HepG2 (cell line): ENCODE measurements around the gene DGUOK. TPM values are rescaled to one million over a fixed set of nuclear protein-coding genes. Genes with fewer than 3 reads are reported as not detected.

Source experiments
- ATAC-seq: fragments of 200-7000 bp; cut with Tn5 transposase; 3 replicates; pipeline ENCODE4 v1.9.1; 2020; ENCODE audit warnings: mild to moderate bottlenecking, moderate library complexity
- BruUV-seq: library from RNA; stranded (reverse); fragments of 400-500 nt; replicated peaks from 2 replicates; lab custom pipeline; 2021; lab: Mats Ljungman, UMichigan
- CTCF ChIA-PET: fragments of 300-600 bp; formaldehyde crosslinking; extraction: SDS; loops from one replicate; lab custom pipeline; 2021; ENCODE audit warnings: low total read pairs, inconsistent platforms, low intra/inter-chr PET ratio; lab: Yijun Ruan, JAX
- POLR2A ChIA-PET: fragments of 350-600 bp; sonication (Branson Sonifier 250); formaldehyde crosslinking; loops from one replicate; lab custom pipeline; 2020; ENCODE audit warnings: antibody characterized with exemption, inconsistent platforms; lab: Yijun Ruan, JAX
- DNase-seq: peaks from one replicate; pipeline ENCODE4 v3.0.0-alpha.2; 2015; ENCODE audit warnings: low spot score
- FAIRE-seq: peaks from 3 replicates; lab custom pipeline; 2011; peaks lifted over from hg19 to GRCh38; lab: Jason Lieb, UNC
- H2AFZ ChIP-seq: one replicate; pipeline ENCODE4 v1.6.1; 2011; ENCODE audit warnings: low read length, inconsistent platforms
- H3K27ac ChIP-seq: fragments of 300-600 bp; 3 replicates; pipeline ENCODE4 v1.8.0; 2011; ENCODE audit warnings: mixed run types, mild to moderate bottlenecking, mixed read lengths, low read length, inconsistent platforms; ENCODE audit not compliant: insufficient read depth; ENCODE audit errors: extremely low read length
- H3K27me3 ChIP-seq, 2 experiments: fragments of 200-600 bp in 1 of 2; 2 replicates in 1 of 2; 3 replicates in 1 of 2; pipeline versions ENCODE4 v1.6.0 to v1.8.0; 2011; ENCODE audit warnings: low read length in 2 of 2, mild to moderate bottlenecking in 2 of 2, moderate library complexity in 2 of 2, inconsistent platforms in 1 of 2; ENCODE audit not compliant: insufficient read depth in 2 of 2, control insufficient read depth in 1 of 2
- H3K36me3 ChIP-seq, 2 experiments: fragments of 200-600 bp in 1 of 2; replicated peaks in 1 of 2; 2 replicates in 1 of 2; 3 replicates in 1 of 2; pipeline versions ENCODE4 v1.5.1 to v1.8.0; 2011; ENCODE audit warnings: low read length in 2 of 2, inconsistent platforms in 1 of 2; ENCODE audit not compliant: insufficient read depth in 2 of 2, control insufficient read depth in 1 of 2
- H3K4me1 ChIP-seq: 2 replicates; pipeline ENCODE4 v1.5.1; 2012; ENCODE audit warnings: low read length, inconsistent platforms; ENCODE audit not compliant: insufficient read depth
- H3K4me2 ChIP-seq: 2 replicates; pipeline ENCODE4 v1.6.0; 2011; ENCODE audit warnings: low read depth, low read length, inconsistent platforms
- H3K4me3 ChIP-seq, 3 experiments: fragments of 200-600 bp in 1 of 3; sonication (generic), shearing (Covaris generic) in 1 of 3; replicated peaks in 1 of 3; 2 replicates each; pipeline ENCODE4 v1.5.1; 2011 to 2016; ENCODE audit warnings: low read length in 3 of 3, inconsistent platforms in 2 of 3, low read depth in 2 of 3, mild to moderate bottlenecking in 2 of 3, control low read depth in 1 of 3, mixed read lengths in 1 of 3; ENCODE audit not compliant: insufficient read depth in 1 of 3
- H3K79me2 ChIP-seq: one replicate; pipeline ENCODE4 v1.6.1; 2011; ENCODE audit warnings: low read length, inconsistent platforms; ENCODE audit not compliant: insufficient read depth
- H3K9ac ChIP-seq: 2 replicates; pipeline ENCODE4 v1.6.0; 2011; ENCODE audit warnings: mild to moderate bottlenecking, low read depth, low read length, inconsistent platforms; ENCODE audit not compliant: insufficient read depth
- H3K9me3 ChIP-seq: 2 replicates; pipeline ENCODE4 v1.5.1; 2012; ENCODE audit warnings: mild to moderate bottlenecking, low read length
- H4K20me1 ChIP-seq: 2 replicates; pipeline ENCODE4 v1.6.0; 2011; ENCODE audit warnings: inconsistent platforms, mild to moderate bottlenecking, low read length, moderate library complexity; ENCODE audit not compliant: insufficient read depth
- FOXP1 ChIP-seq, 2 experiments: fragments of 450-650 bp in 1 of 2; IDR thresholded peaks; 2 replicates each; pipeline ENCODE4 v1.6.1; 2017 to 2018; ENCODE audit warnings: antibody characterized with exemption in 1 of 2
- HNRNPLL ChIP-seq: fragments of 200-400 bp; formaldehyde crosslinking; IDR thresholded peaks from 2 replicates; pipeline ENCODE4 v1.6.1; 2017; ENCODE audit warnings: mild to moderate bottlenecking, low read depth, low read length; ENCODE audit not compliant: poor library complexity, severe bottlenecking
- MED8 ChIP-seq: sonication (generic); formaldehyde crosslinking; IDR thresholded peaks from 2 replicates; pipeline ENCODE4 v1.8.1; 2023; ENCODE audit warnings: mild to moderate bottlenecking, missing genetic modification reagents; ENCODE audit not compliant: insufficient replicate concordance
- PAF1 ChIP-seq: IDR thresholded peaks from 2 replicates; pipeline ENCODE4 v1.6.1; 2016; ENCODE audit warnings: missing genetic modification reagents, missing compliant biosample characterization
- SOX13 ChIP-seq, 3 experiments: fragments of 450-650 bp in 1 of 3; sonication (generic) in 1 of 3; formaldehyde crosslinking in 1 of 3; IDR thresholded peaks in 2 of 3; conservative IDR thresholded peaks in 1 of 3; 2 replicates each; pipeline versions ENCODE4 v1.5.0 to v1.6.1; 2016 to 2020; ENCODE audit warnings: antibody characterized with exemption in 1 of 3, mild to moderate bottlenecking in 1 of 3, missing compliant biosample characterization in 1 of 3, missing genetic modification reagents in 1 of 3, moderate library complexity in 1 of 3
- TBX3 ChIP-seq: fragments of 450-650 bp; IDR thresholded peaks from 2 replicates; pipeline ENCODE4 v1.6.1; 2017; ENCODE audit warnings: antibody characterized with exemption, mild to moderate bottlenecking, inconsistent platforms, borderline replicate concordance
- ZNF17 ChIP-seq: sonication (generic); formaldehyde crosslinking; IDR thresholded peaks from 2 replicates; pipeline ENCODE4 v1.5.0; 2020; ENCODE audit warnings: mild to moderate bottlenecking, missing genetic modification reagents
- ZNF772 ChIP-seq: sonication (generic); formaldehyde crosslinking; IDR thresholded peaks from 2 replicates; pipeline ENCODE4 v1.5.0; 2020; ENCODE audit warnings: mild to moderate bottlenecking, missing genetic modification reagents
- WGBS: methylation state at CpG from one replicate; pipeline ENCODE4 v1.1.6; 2017; ENCODE audit warnings: low lambda C conversion rate; 5-methylcytosine and 5-hydroxymethylcytosine counted together
- in situ Hi-C: cut with HindIII; loops from 2 replicates; pipeline ENCODE4 v1.10.0; 2017; ENCODE audit warnings: low pct_unique_long_range_greater_than_20kb; ENCODE audit not compliant: extremely low pct_ligation_motif_present
- intact Hi-C: fragments of 100-400 bp; cut with micrococcal nuclease; formaldehyde crosslinking; loops from one replicate; pipeline ENCODE4 v1.10.0; 2022; ENCODE audit not compliant: unreplicated experiment
- polyA plus RNA-seq, 8 experiments: library from polyadenylated mRNA; depleted of rRNA in 3 of 8; stranded (reverse) in 7 of 8; unstranded in 1 of 8; fragments of >200 nt; fragmentation: Illumina TruSeq in 4 of 8; extraction: Trizol in 4 of 8; gene quantifications; 2 replicates each; pipeline versions ENCODE4 v1.2.1 to v1.2.3, GENCODE V29; 2011 to 2016; ENCODE audit warnings: low read depth in 4 of 8, missing spikeins in 1 of 8, mixed read lengths in 1 of 8; ENCODE audit not compliant: insufficient read depth in 1 of 8
- total RNA-seq, 5 experiments: library from RNA; depleted of rRNA; stranded (reverse); fragments of >200 nt; fragmentation: Illumina TruSeq; extraction: Trizol; gene quantifications; 2 replicates each; pipeline ENCODE4 v1.2.3, GENCODE V29; 2016; ENCODE audit warnings: low read depth in 1 of 5
- TF ChIP-seq, protein P1 (sequence below): sonication (generic); formaldehyde crosslinking; IDR thresholded peaks from 2 replicates; pipeline ENCODE4 v1.9.0; 2021; ENCODE audit warnings: missing genetic modification reagents, mild to moderate bottlenecking, borderline replicate concordance
- TF ChIP-seq, protein P2 (sequence below): sonication (generic); formaldehyde crosslinking; IDR thresholded peaks from 2 replicates; pipeline ENCODE4 v1.5.0; 2020; ENCODE audit warnings: mild to moderate bottlenecking, missing genetic modification reagents
- TF ChIP-seq, protein P3 (sequence below): IDR thresholded peaks from 2 replicates; pipeline ENCODE4 v1.6.1; 2016; ENCODE audit warnings: missing biosample characterization, missing genetic modification reagents, low read depth

Gene DGUOK
- total and polyA plus RNA-seq, 2 of the 13 experiments (the other 11 are each of a cell fraction or from before 2014, with no cell fraction given), result 105 to 137 TPM

DNA sequence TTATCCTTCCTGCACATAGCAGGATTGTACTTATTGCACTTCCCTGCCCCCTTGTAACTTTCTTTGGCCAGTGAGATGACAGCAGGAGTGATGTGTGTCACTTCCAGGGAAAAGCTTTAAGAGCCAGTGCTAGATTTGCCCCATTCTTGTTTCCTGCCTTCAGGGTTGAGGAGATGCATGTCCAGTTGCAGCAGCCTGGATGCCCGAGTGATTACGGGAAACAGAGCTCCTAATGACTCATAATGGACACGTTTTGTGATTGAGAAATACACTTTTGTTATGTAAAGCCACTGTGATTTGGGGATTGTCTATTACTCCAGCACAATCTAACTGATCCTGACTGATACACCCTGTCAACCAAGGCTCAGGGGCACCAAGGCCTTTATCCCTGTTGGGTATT, 53.0 kb downstream of the DGUOK start (continued):
- TF ChIP-seq, protein P1, sequence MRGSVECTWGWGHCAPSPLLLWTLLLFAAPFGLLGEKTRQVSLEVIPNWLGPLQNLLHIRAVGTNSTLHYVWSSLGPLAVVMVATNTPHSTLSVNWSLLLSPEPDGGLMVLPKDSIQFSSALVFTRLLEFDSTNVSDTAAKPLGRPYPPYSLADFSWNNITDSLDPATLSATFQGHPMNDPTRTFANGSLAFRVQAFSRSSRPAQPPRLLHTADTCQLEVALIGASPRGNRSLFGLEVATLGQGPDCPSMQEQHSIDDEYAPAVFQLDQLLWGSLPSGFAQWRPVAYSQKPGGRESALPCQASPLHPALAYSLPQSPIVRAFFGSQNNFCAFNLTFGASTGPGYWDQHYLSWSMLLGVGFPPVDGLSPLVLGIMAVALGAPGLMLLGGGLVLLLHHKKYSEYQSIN (CRISPR knock-in tag), result no peak
- no peak for TF ChIP-seq MED8 (CRISPR knock-in tag)
- no peak for TF ChIP-seq ZNF772 (CRISPR knock-in tag)
- no peak for TF ChIP-seq HNRNPLL
- TF ChIP-seq, protein P2, sequence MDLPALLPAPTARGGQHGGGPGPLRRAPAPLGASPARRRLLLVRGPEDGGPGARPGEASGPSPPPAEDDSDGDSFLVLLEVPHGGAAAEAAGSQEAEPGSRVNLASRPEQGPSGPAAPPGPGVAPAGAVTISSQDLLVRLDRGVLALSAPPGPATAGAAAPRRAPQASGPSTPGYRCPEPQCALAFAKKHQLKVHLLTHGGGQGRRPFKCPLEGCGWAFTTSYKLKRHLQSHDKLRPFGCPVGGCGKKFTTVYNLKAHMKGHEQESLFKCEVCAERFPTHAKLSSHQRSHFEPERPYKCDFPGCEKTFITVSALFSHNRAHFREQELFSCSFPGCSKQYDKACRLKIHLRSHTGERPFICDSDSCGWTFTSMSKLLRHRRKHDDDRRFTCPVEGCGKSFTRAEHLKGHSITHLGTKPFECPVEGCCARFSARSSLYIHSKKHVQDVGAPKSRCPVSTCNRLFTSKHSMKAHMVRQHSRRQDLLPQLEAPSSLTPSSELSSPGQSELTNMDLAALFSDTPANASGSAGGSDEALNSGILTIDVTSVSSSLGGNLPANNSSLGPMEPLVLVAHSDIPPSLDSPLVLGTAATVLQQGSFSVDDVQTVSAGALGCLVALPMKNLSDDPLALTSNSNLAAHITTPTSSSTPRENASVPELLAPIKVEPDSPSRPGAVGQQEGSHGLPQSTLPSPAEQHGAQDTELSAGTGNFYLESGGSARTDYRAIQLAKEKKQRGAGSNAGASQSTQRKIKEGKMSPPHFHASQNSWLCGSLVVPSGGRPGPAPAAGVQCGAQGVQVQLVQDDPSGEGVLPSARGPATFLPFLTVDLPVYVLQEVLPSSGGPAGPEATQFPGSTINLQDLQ (CRISPR knock-in tag), result no peak
- no peak for TF ChIP-seq FOXP1 (IDR thresholded peaks at IDR 0.05)
- TF ChIP-seq FOXP1 (CRISPR knock-in tag; IDR thresholded peaks at IDR 0.05), result no peak
- TF ChIP-seq, all 625 proteins: peak for 11

DNA sequence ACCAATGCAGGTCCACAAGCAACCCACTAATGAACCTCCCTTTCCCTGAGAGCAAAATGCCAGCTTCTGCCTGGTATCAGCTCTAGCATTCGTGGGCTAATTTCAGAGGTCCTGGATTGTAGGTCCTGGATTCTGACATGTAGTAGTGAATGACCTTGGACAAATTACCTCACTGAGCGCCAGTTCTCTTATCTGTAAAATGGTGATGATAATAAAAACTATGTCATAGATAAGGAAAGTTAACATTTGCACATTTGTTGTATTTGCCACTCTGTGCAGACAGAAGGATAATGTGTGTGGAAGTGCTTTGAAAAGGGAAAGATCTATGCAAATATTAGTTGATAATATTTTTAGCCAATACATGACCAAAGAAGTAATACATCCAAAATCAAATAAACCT, 53.9 kb downstream of the DGUOK start:
- ChIA-PET POLR2A (interaction anchor here (1.0 to 1.9 kb wide), 3 partner anchors 9 to 140 kb away, joined by 5 to 8 read pairs (median 6); no protein-coding TSS in a partner anchor), CTCF (no interaction called here)
- Histone ChIP-seq H3K4me1 (peaks cover 48% of the 10 kb centered on the region), H3K9me3 (no peaks in the 10 kb centered on the region), H3K36me3 (no peaks in the 10 kb centered on the region), H2AFZ (no peak overlapping the region), H3K27me3 (peaks cover 0 to 57% of the 10 kb centered on the region in 2 experiments; a peak in 2 of 5 replicates), H3K79me2 (no peaks in the 10 kb centered on the region), H4K20me1 (no peaks in the 10 kb centered on the region), H3K4me2 (peak overlapping the region; percentile 91), H3K4me3 (peak overlapping the region in 2 of 3 experiments; percentile 45 to 63; a peak in 4 of 6 replicates), H3K27ac (no peak overlapping the region), H3K9ac (no peak overlapping the region)
- FAIRE-seq, result no peak
- peak; percentile 66 for DNase-seq
- intact Hi-C loops (loop anchor here (5.0 kb wide), 2 partner anchors 53 to 98 kb away; partner anchors contain the start of gene DGUOK), in situ Hi-C loops (no loop called here)
- ATAC-seq, result no peak
- 1% methylated on average over 2 of the region's 2 CpGs for WGBS
- BruUV-seq, result no TSS peak
- TF ChIP-seq PAF1 (CRISPR knock-in tag) (no peak), TBX3 (0 out of 2 replicates have a peak, but pooled peaks have one; percentile 20), ZNF17 (no peak), SOX13 (IDR thresholded peaks at IDR 0.05) (no peak), SOX13 (CRISPR knock-in tag; conservative IDR thresholded peaks at IDR 0.05 in 1 of 2, IDR thresholded peaks at IDR 0.05 in 1 of 2) (peak in 1 of 2 experiments; percentile 50; a peak in 2 of 4 replicates)
- TF ChIP-seq, protein P3, sequence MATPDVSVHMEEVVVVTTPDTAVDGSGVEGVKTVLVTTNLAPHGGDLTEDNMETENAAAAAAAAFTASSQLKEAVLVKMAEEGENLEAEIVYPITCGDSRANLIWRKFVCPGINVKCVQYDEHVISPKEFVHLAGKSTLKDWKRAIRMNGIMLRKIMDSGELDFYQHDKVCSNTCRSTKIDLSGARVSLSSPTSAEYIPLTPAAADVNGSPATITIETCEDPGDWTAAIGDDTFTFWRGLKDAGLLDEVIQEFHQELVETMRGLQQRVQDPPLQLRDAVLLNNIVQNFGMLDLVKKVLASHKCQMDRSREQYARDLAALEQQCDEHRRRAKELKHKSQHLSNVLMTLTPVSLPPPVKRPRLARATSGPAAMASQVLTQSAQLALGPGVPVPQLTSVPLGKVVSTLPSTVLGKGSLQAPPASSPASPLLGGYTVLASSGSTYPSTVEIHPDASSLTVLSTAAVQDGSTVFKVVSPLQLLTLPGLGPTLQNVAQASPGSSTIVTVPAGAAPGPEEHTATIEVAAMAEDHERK (CRISPR knock-in tag), result no peak
